ENCODE measurements around the gene TGFB2. TPM values are rescaled to one million over a fixed set of nuclear protein-coding genes. Genes with fewer than 3 reads are reported as not detected.

Gene TGFB2
- total RNA-seq, 4 donors from 2014 or later: 3.3 to 9.4 (median 6.8) TPM

GRCh38 chr1:218392780-218393179, 47.6 kb downstream of the TGFB2 start:
- 92 to 94% methylated on average over 3 to 4 of the region's 4 CpGs for WGBS, 2 donors (ENCODE audit: low coverage in 1 of 2)
- no peak for TF ChIP-seq POLR2AphosphoS5 (IDR thresholded peaks at IDR 0.05)

GRCh38 chr1:218394416-218394815, 49.3 kb downstream of the TGFB2 start:
- WGBS, 2 donors (ENCODE audit: low coverage in 1 of 2): 67 to 84% methylated on average over 7 to 11 of the region's 11 CpGs
- H3K9me3 ChIP-seq: no peaks in the 10 kb centered on the region
- no peaks in the 10 kb centered on the region for H3K27me3 ChIP-seq
- TF ChIP-seq POLR2A (IDR thresholded peaks at IDR 0.05) (no peak), POLR2AphosphoS5 (IDR thresholded peaks at IDR 0.05) (no peak), EP300 (IDR thresholded peaks at IDR 0.05) (no peak)
- TF ChIP-seq, protein P1, sequence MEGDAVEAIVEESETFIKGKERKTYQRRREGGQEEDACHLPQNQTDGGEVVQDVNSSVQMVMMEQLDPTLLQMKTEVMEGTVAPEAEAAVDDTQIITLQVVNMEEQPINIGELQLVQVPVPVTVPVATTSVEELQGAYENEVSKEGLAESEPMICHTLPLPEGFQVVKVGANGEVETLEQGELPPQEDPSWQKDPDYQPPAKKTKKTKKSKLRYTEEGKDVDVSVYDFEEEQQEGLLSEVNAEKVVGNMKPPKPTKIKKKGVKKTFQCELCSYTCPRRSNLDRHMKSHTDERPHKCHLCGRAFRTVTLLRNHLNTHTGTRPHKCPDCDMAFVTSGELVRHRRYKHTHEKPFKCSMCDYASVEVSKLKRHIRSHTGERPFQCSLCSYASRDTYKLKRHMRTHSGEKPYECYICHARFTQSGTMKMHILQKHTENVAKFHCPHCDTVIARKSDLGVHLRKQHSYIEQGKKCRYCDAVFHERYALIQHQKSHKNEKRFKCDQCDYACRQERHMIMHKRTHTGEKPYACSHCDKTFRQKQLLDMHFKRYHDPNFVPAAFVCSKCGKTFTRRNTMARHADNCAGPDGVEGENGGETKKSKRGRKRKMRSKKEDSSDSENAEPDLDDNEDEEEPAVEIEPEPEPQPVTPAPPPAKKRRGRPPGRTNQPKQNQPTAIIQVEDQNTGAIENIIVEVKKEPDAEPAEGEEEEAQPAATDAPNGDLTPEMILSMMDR (IDR thresholded peaks at IDR 0.05): no peak
- ATAC-seq: no peak
- no peaks in the 10 kb centered on the region for H3K4me1 ChIP-seq
- H3K36me3 ChIP-seq: no peaks in the 10 kb centered on the region
- no peak overlapping the region for H3K4me3 ChIP-seq
- H3K27ac ChIP-seq: no peak overlapping the region

More at GRCh38 chr1:218392780-218393179, 47.6 kb downstream of the TGFB2 start:
- no peak for ATAC-seq
- Histone ChIP-seq H3K27me3 (no peaks in the 10 kb centered on the region), H3K4me1 (no peaks in the 10 kb centered on the region), H3K27ac (no peak overlapping the region), H3K4me3 (no peak overlapping the region), H3K9me3 (no peaks in the 10 kb centered on the region), H3K36me3 (no peaks in the 10 kb centered on the region)

GRCh38 chr1:218394989-218395388, 49.9 kb downstream of the TGFB2 start:
- no peak for ATAC-seq
- Histone ChIP-seq H3K27me3 (no peaks in the 10 kb centered on the region), H3K4me1 (no peaks in the 10 kb centered on the region), H3K36me3 (no peaks in the 10 kb centered on the region), H3K9me3 (no peaks in the 10 kb centered on the region), H3K27ac (no peak overlapping the region), H3K4me3 (no peak overlapping the region)
- WGBS, 2 donors (ENCODE audit: low coverage in 1 of 2): 90 to 100% methylated on average over 2 of the region's 2 CpGs
- no peak for TF ChIP-seq POLR2AphosphoS5 (IDR thresholded peaks at IDR 0.05)
- TF ChIP-seq, protein P1 (IDR thresholded peaks at IDR 0.05): no peak
- no peak for TF ChIP-seq EP300 (IDR thresholded peaks at IDR 0.05)
- no peak for TF ChIP-seq POLR2A (IDR thresholded peaks at IDR 0.05)

DNA sequence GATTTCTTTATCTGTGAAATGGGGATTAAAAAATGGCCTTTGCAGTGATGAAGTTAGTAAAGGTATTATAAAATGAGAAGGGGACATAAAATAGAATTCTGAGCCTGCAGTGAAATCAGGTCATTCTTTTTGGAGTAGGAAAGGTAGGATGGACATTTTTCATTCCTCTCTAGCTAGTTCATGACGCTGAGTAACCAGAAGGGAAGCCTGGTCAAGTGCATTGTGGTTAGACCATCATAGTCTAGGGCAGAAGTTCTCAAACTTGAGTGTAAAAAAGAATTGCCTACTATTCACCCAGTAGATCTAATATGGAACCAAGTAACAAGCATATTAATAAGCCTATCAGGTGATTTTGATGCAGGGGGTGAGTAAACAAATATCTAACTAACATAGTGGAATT, 50.8 kb downstream of the TGFB2 start:
- H3K27ac ChIP-seq: no peak overlapping the region
- no peak for ATAC-seq
- no peak overlapping the region for H3K4me3 ChIP-seq
- no peaks in the 10 kb centered on the region for H3K36me3 ChIP-seq
- no peaks in the 10 kb centered on the region for H3K27me3 ChIP-seq
- no peaks in the 10 kb centered on the region for H3K4me1 ChIP-seq
- 86 to 91% methylated on average over 1 of the region's 1 CpG for WGBS, 2 donors (ENCODE audit: low coverage in 1 of 2)
- no peaks in the 10 kb centered on the region for H3K9me3 ChIP-seq
- TF ChIP-seq, protein P1 (IDR thresholded peaks at IDR 0.05): no peak
- TF ChIP-seq EP300 (IDR thresholded peaks at IDR 0.05) (no peak), POLR2A (IDR thresholded peaks at IDR 0.05) (no peak), POLR2AphosphoS5 (IDR thresholded peaks at IDR 0.05) (no peak)

DNA sequence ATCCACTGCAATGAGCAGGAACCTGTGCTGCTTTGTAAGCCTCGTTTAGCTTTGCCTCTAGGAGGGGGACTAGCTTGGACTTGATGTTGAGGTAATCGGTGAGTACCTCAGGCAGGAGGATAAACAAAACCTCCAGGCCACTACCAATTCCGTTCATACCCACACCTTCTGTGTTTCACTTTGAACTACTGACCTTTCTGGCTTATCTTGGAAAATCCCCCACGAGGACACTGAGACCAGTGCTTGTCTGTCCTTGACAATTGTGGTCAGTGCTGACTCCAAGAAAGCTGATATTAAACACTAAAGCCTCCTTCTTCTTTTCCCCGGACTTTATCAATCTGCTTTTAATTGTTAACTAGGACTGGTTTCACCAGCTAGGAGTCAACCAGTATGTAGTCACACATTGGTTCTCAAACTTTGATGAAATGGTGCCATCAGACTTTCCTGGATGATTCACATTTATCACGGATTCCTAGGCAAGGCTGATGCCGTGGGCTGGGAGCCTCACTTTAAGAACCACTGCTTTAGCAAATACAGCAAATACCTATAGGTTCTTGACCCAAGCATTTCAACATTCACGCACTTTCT, 52.7 kb downstream of the TGFB2 start:
- Histone ChIP-seq H3K4me3 (no peak overlapping the region), H3K36me3 (no peaks in the 10 kb centered on the region), H3K27me3 (no peaks in the 10 kb centered on the region), H3K9me3 (no peaks in the 10 kb centered on the region), H3K27ac (no peak overlapping the region), H3K4me1 (peaks cover 0 to 15% (median 8%) of the 10 kb centered on the region in 3 donors)
- WGBS, 2 donors (ENCODE audit: low coverage in 1 of 2): 72 to 82% methylated on average over 7 to 8 of the region's 8 CpGs
- ATAC-seq: no peak
- TF ChIP-seq, protein P1 (IDR thresholded peaks at IDR 0.05): no peak
- no peak for TF ChIP-seq POLR2A (IDR thresholded peaks at IDR 0.05)
- no peak for TF ChIP-seq EP300 (IDR thresholded peaks at IDR 0.05)
- TF ChIP-seq POLR2AphosphoS5 (IDR thresholded peaks at IDR 0.05): no peak

Measured in gastroesophageal sphincter (tissue), 4 donors.